ENCODE data around the gene CHRNA5.
"Not testable (repeated sequence)": the region's sequence is repeated elsewhere in the genome, so short reads cannot be mapped to it uniquely, and the experiment has no call there.

Gene CHRNA5

GRCh38 chr15:78550815-78551214 lies 14.5 kb upstream of the CHRNA5 start:
- TF ChIP-seq YY1 (IDR thresholded peaks at IDR 0.05; ENCODE audit: insufficient read depth, insufficient read length) = no peak
- TF ChIP-seq ZNF274 (IDR thresholded peaks at IDR 0.05; ENCODE audit: low read depth, low read length) = no peak
- no peak for TF ChIP-seq SUZ12 (IDR thresholded peaks at IDR 0.05; ENCODE audit: extremely low read depth, insufficient read depth, insufficient read length)
- H3K4me3 ChIP-seq (ENCODE audit: insufficient read length, low read depth) = no peak overlapping the region
- H3K4me1 ChIP-seq (ENCODE audit: insufficient read depth, insufficient read length) = no peaks in the 10 kb centered on the region
- no peak for DNase-seq (ENCODE audit: low read depth, low spot score)
- no peaks in the 10 kb centered on the region for H3K27me3 ChIP-seq (ENCODE audit: insufficient read depth, insufficient read length)
- H3K9ac ChIP-seq (ENCODE audit: insufficient read length, low read depth) = no peak overlapping the region
- peaks cover 54% of the 10 kb centered on the region for H3K36me3 ChIP-seq (ENCODE audit: insufficient read depth, insufficient read length, low read length)
- no peaks in the 10 kb centered on the region for H3K9me3 ChIP-seq (ENCODE audit: insufficient read depth, low read length)

GRCh38 chr15:78551902-78552301 lies 13.4 kb upstream of the CHRNA5 start:
- Histone ChIP-seq H3K36me3 (ENCODE audit: insufficient read depth, insufficient read length, low read length) (peaks cover 43% of the 10 kb centered on the region), H3K4me1 (ENCODE audit: insufficient read depth, insufficient read length) (no peaks in the 10 kb centered on the region), H3K4me3 (ENCODE audit: insufficient read length, low read depth) (no peak overlapping the region), H3K9me3 (ENCODE audit: insufficient read depth, low read length) (no peaks in the 10 kb centered on the region), H3K9ac (ENCODE audit: insufficient read length, low read depth) (no peak overlapping the region), H3K27me3 (ENCODE audit: insufficient read depth, insufficient read length) (no peaks in the 10 kb centered on the region)
- TF ChIP-seq YY1 (IDR thresholded peaks at IDR 0.05; ENCODE audit: insufficient read depth, insufficient read length) (no peak), SUZ12 (IDR thresholded peaks at IDR 0.05; ENCODE audit: extremely low read depth, insufficient read depth, insufficient read length) (no peak), ZNF274 (IDR thresholded peaks at IDR 0.05; ENCODE audit: low read depth, low read length) (no peak)
- DNase-seq (ENCODE audit: low read depth, low spot score) = no peak

GRCh38 chr15:78552597-78552996 lies 12.7 kb upstream of the CHRNA5 start:
- no peaks in the 10 kb centered on the region for H3K27me3 ChIP-seq (ENCODE audit: insufficient read depth, insufficient read length)
- H3K4me1 ChIP-seq (ENCODE audit: insufficient read depth, insufficient read length) = no peaks in the 10 kb centered on the region
- peaks cover 37% of the 10 kb centered on the region for H3K36me3 ChIP-seq (ENCODE audit: insufficient read depth, insufficient read length, low read length)
- TF ChIP-seq YY1 (IDR thresholded peaks at IDR 0.05; ENCODE audit: insufficient read depth, insufficient read length) = no peak
- TF ChIP-seq ZNF274 (IDR thresholded peaks at IDR 0.05; ENCODE audit: low read depth, low read length) = no peak
- no peak for TF ChIP-seq SUZ12 (IDR thresholded peaks at IDR 0.05; ENCODE audit: extremely low read depth, insufficient read depth, insufficient read length)
- no peak for DNase-seq (ENCODE audit: low read depth, low spot score)
- H3K9ac ChIP-seq (ENCODE audit: insufficient read length, low read depth) = no peak overlapping the region
- H3K4me3 ChIP-seq (ENCODE audit: insufficient read length, low read depth) = no peak overlapping the region
- no peaks in the 10 kb centered on the region for H3K9me3 ChIP-seq (ENCODE audit: insufficient read depth, low read length)

GRCh38 chr15:78560201-78560600 lies 5.1 kb upstream of the CHRNA5 start:
- DNase-seq (ENCODE audit: low read depth, low spot score); H3K36me3 ChIP-seq (ENCODE audit: insufficient read depth, insufficient read length, low read length): not testable (repeated sequence)

GRCh38 chr15:78561490-78561889 lies 3.8 kb upstream of the CHRNA5 start:
- H3K4me3 ChIP-seq (ENCODE audit: insufficient read length, low read depth) = no peak overlapping the region
- no peak for DNase-seq (ENCODE audit: low read depth, low spot score)
- peaks cover 4% of the 10 kb centered on the region for H3K4me1 ChIP-seq (ENCODE audit: insufficient read depth, insufficient read length)
- no peaks in the 10 kb centered on the region for H3K27me3 ChIP-seq (ENCODE audit: insufficient read depth, insufficient read length)
- no peaks in the 10 kb centered on the region for H3K36me3 ChIP-seq (ENCODE audit: insufficient read depth, insufficient read length, low read length)
- H3K9ac ChIP-seq (ENCODE audit: insufficient read length, low read depth) = no peak overlapping the region
- H3K9me3 ChIP-seq (ENCODE audit: insufficient read depth, low read length) = no peaks in the 10 kb centered on the region
- no peak for TF ChIP-seq SUZ12 (IDR thresholded peaks at IDR 0.05; ENCODE audit: extremely low read depth, insufficient read depth, insufficient read length)
- no peak for TF ChIP-seq ZNF274 (IDR thresholded peaks at IDR 0.05; ENCODE audit: low read depth, low read length)
- no peak for TF ChIP-seq YY1 (IDR thresholded peaks at IDR 0.05; ENCODE audit: insufficient read depth, insufficient read length)

More at GRCh38 chr15:78560201-78560600, 5.1 kb upstream of the CHRNA5 start:
- H3K4me3 ChIP-seq (ENCODE audit: insufficient read length, low read depth); H3K9me3 ChIP-seq (ENCODE audit: insufficient read depth, low read length); H3K4me1 ChIP-seq (ENCODE audit: insufficient read depth, insufficient read length); H3K27me3 ChIP-seq (ENCODE audit: insufficient read depth, insufficient read length); H3K9ac ChIP-seq (ENCODE audit: insufficient read length, low read depth): not testable (repeated sequence)

GRCh38 chr15:78563092-78563491 lies 2.2 kb upstream of the CHRNA5 start:
- no peak overlapping the region for H3K9ac ChIP-seq (ENCODE audit: insufficient read length, low read depth)
- H3K36me3 ChIP-seq (ENCODE audit: insufficient read depth, insufficient read length, low read length) = no peaks in the 10 kb centered on the region
- no peak for DNase-seq (ENCODE audit: low read depth, low spot score)
- no peaks in the 10 kb centered on the region for H3K9me3 ChIP-seq (ENCODE audit: insufficient read depth, low read length)
- H3K4me1 ChIP-seq (ENCODE audit: insufficient read depth, insufficient read length) = peaks cover 4% of the 10 kb centered on the region
- H3K27me3 ChIP-seq (ENCODE audit: insufficient read depth, insufficient read length) = no peaks in the 10 kb centered on the region
- TF ChIP-seq SUZ12 (IDR thresholded peaks at IDR 0.05; ENCODE audit: extremely low read depth, insufficient read depth, insufficient read length) (no peak), ZNF274 (IDR thresholded peaks at IDR 0.05; ENCODE audit: low read depth, low read length) (no peak), YY1 (IDR thresholded peaks at IDR 0.05; ENCODE audit: insufficient read depth, insufficient read length) (no peak)
- H3K4me3 ChIP-seq (ENCODE audit: insufficient read length, low read depth) = no peak overlapping the region

- Histone ChIP-seq H3K9me3 (ENCODE audit: insufficient read depth, low read length) (no peaks in the 10 kb centered on the region), H3K4me3 (ENCODE audit: insufficient read length, low read depth) (no peak overlapping the region), H3K36me3 (ENCODE audit: insufficient read depth, insufficient read length, low read length) (no peaks in the 10 kb centered on the region), H3K4me1 (ENCODE audit: insufficient read depth, insufficient read length) (peaks cover 4% of the 10 kb centered on the region), H3K9ac (ENCODE audit: insufficient read length, low read depth) (no peak overlapping the region), H3K27me3 (ENCODE audit: insufficient read depth, insufficient read length) (no peaks in the 10 kb centered on the region)
- no peak for TF ChIP-seq YY1 (IDR thresholded peaks at IDR 0.05; ENCODE audit: insufficient read depth, insufficient read length)
- no peak for TF ChIP-seq SUZ12 (IDR thresholded peaks at IDR 0.05; ENCODE audit: extremely low read depth, insufficient read depth, insufficient read length)
- TF ChIP-seq ZNF274 (IDR thresholded peaks at IDR 0.05; ENCODE audit: low read depth, low read length) = no peak
- no peak for DNase-seq (ENCODE audit: low read depth, low spot score)
Measured at GRCh38 chr15:78564743-78565096, 600 bp upstream of the CHRNA5 start.
